DOHH2 (cell line): ENCODE results near the gene RTL5.

ENCODE experiments used
- EZH2phosphoT487 ChIP-seq: fragments of 200-600 bp; sonication (generic); IDR thresholded peaks from 2 replicates; pipeline ENCODE4 v1.6.1; 2017; ENCODE audit warnings: borderline replicate concordance, mild to moderate bottlenecking, antibody characterized with exemption, low read length, moderate library complexity, mixed read lengths
- TF ChIP-seq, protein P1 (sequence below): fragments of 200-600 bp; sonication (generic); IDR thresholded peaks from one replicate; pipeline ENCODE4 v1.5.1; 2014; ENCODE audit warnings: antibody characterized with exemption, mild to moderate bottlenecking, low read depth, low read length; ENCODE audit not compliant: poor library complexity, severe bottlenecking

GRCh38 chrX:72079607-72080006 lies 52.1 kb downstream of the RTL5 start:
- TF ChIP-seq, protein P1, sequence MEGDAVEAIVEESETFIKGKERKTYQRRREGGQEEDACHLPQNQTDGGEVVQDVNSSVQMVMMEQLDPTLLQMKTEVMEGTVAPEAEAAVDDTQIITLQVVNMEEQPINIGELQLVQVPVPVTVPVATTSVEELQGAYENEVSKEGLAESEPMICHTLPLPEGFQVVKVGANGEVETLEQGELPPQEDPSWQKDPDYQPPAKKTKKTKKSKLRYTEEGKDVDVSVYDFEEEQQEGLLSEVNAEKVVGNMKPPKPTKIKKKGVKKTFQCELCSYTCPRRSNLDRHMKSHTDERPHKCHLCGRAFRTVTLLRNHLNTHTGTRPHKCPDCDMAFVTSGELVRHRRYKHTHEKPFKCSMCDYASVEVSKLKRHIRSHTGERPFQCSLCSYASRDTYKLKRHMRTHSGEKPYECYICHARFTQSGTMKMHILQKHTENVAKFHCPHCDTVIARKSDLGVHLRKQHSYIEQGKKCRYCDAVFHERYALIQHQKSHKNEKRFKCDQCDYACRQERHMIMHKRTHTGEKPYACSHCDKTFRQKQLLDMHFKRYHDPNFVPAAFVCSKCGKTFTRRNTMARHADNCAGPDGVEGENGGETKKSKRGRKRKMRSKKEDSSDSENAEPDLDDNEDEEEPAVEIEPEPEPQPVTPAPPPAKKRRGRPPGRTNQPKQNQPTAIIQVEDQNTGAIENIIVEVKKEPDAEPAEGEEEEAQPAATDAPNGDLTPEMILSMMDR: no peak
- no peak for TF ChIP-seq EZH2phosphoT487
